Forelimb muscle (tissue), 1 donor: ENCODE data around the gene PLXNA4. TPM values are rescaled to one million over a fixed set of nuclear protein-coding genes. Genes with fewer than 3 reads are reported as not detected.

Source experiments
- DNase-seq: peaks from one replicate; pipeline ENCODE4 v3.0.0-alpha.2; 2013; ENCODE audit warnings: low read depth
- polyA plus RNA-seq: library from polyadenylated mRNA; unstranded; fragments of 120-200 nt; gene quantifications from one replicate; pipeline ENCODE4 v1.2.1, GENCODE V29; 2013; ENCODE audit not compliant: insufficient read length

PLXNA4 gene
- polyA plus RNA-seq, 1 donor: 4.9 TPM

DNA sequence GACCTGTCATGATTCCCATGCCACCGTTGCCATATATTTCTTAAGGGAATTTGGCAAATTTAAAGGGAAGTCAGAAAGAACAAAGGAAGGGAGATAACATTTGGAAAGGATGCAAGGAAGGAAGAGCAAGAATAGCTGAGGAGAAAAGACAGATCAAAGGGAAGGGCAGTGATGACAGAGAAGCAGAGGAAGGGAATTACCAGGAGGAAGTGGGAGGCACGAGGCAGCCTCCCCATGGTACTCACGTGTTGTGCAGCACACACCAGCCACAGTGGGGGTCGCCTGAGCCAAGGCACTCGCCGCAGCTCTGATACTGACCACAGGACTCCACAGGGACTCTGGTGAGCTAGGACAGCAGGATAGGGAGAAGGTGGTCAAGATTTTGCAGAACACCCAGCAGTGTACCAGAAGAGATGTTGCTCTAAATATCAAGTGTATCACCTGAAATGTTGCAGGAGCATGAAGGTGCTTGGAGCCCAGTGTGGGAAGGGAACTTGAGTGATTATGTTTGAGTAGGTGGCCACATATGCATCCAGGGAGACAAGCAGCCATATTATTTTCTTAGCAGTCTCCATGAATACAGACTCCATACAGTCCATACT is 335.3 kb downstream of the PLXNA4 start:
- no peak for DNase-seq

DNA sequence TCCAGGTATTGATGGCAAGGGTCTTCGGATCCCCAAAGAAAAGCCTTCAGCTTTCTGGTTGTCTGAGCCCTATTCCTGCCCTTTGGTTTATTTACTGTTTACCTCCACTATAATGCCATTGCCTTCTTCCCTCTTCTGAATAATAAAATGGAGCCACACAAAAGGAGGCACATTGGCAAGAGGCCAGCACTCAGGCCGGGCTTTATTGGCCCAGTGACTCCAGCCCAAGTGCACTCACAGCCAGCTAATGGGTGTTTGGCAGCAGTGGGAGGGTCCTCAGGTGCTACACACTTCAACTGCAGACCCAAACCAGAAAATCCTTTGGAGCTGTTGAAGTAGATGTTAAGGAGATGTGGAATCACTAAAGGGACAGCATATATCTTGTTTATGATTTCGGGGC is 336.0 kb downstream of the PLXNA4 start:
- DNase-seq: no peak

DNA sequence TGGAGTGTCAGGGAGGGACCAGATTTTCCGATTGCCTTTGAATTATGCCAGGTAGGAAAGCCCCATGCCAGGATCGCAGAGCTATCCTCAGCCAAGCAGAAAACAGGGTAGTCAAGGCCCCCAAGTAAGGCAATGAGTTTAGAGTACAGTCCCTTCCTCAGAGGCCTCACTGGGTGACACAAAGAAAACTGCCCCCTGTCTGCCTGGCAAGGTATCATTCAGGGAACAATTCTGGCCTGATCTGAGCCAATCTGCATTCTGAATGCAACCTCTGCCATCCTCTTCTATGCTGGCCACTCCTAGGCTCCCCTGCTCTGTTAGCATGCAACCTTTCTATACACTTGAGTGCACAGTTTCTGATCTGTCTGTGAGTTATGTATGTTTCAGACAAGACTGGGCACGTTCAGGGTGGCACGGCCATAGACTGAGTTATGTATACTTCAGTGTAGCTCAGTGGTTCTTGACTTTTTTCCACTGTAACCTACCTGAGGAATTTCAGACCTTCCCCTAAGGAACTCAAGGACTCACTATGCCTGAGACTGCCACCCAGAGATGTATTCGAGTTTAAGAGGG is 336.8 kb downstream of the PLXNA4 start:
- DNase-seq: no peak

DNA sequence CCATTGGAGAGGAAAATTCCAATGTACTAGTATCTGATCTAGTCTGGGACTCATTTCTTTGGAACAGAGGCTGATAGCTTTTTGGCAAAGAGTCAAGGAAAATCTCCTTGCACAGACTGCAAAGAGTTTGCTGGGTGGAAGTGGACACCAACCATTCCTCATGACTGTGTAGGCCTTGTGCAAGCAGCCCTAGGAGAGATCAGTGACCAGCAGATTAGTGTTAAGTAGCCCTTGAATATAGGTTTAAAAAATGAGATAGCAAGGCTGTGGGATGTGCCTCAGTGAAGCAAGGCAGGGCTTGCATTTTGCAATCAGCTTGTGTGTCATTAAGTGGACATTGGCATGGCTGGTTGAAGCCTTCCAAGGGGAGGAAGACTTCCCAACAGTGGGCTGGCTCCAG is 341.6 kb downstream of the PLXNA4 start:
- DNase-seq: no peak

DNA sequence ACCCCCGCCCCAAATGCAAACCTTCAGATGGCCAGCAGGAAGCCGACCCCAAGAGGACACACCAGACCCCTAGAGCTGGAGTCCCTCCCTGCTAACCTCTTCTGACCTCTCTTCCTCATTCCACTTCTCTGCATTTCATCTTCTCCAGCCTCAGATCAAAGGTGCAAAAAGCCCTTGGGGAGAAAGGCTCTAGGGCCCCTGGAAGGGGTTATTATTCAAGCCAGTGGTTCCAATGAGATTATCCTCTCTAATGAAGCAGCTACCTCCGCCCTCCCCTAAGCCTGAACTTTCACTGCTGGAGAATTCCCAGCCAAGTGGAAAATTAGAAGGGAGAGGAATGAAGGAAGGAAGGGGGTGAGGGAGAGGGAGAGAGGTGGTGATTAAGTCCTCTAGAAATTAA is 343.9 kb downstream of the PLXNA4 start:
- no peak for DNase-seq

DNA sequence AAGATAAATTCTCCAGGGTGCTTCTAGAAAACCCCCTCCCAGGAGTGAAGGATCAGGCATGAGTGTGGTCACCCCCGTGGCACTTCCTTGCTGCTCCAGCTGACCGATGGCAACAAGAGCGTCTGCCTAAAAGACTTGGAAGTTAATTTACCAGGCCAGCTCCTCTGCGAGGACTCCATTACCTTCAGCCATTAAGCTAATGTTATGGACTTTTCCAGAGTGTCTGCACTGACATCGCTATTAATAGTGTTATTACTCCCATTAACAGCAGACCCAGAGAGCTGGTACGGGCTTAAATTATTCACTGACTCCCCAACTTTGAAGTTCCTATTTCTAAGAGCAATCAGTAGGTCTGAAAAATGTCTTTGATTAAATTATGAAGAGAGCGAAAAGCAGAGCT is 345.8 kb downstream of the PLXNA4 start:
- no peak for DNase-seq

DNA sequence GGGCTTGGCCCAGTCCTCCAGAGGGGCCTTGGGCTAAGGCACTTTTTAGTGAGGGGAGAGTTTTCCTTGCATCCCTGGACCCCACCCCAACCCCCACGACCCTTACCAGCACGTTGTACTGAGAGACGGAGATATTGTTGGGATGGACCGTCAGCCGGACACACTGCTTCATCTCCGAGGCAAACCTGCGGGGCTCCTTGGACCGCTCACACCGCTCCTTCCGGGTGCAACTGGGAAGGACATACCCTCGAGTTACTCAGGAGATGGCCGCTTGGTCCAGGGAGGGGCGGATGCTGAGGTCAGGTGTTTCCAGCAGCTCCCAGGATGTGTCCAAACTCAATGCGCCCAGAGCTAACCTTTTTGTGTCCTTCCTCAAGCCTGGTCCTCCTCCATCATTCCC is 348.0 kb downstream of the PLXNA4 start:
- no peak for DNase-seq

DNA sequence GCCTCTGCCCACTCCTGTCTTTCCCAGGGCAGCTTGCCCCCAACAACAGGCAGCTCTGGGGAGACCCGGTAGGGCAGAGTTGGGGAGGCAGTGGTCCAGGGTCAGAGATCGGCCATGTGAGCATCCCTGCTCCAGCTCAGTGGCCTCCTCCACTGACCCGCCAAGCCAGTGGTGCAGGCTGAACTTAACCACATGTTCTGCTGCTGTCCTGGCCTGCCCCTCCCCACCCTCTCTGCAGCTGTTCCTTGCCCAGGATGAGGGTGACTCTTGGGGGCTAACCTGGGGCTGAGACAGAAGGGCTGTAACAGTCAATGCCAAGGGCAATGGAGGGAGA is 349.3 kb downstream of the PLXNA4 start:
- DNase-seq: no peak

DNA sequence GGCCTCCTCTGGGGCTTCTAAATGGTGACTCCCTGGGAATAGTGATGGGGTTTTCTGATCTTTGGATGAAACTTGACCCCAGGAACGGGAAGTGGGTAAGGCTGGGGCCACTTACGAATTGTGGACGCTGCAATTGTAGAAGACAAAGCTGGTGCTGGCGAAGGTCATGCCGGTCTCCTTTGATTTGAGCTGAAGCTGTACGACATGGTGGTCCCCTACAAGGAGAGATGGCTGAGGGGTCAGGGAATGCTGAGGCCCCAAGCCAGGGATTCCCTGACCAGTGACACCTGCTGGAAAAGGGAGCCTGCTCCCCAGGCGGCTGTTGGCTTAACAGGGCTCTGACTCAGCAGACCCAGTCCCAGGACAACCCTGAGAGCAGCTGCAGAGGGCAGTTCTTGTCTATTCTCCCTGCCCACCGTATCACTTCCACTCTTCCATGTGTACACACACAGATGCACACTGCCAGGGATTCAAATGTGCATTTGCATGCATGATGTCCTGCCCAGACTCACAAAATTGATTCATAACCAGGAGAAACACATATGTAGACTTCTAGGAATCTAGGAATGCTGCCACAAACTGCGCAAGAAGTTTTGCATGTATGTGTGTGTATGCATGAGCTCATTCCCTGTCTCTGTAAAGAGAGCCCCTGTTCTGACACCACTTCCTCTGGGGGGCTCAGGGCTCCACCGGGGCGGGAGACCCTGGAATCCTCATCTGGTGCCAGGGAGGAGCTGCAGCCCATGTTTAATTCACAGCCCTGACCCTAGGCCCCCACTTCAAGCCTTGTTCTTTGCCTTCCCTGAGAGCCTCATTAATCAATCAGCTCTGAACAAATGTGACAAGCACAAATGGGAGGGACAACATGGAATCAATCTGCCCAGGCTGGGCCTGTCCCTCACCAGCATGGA is 350.0 kb downstream of the PLXNA4 start:
- no peak for DNase-seq

DNA sequence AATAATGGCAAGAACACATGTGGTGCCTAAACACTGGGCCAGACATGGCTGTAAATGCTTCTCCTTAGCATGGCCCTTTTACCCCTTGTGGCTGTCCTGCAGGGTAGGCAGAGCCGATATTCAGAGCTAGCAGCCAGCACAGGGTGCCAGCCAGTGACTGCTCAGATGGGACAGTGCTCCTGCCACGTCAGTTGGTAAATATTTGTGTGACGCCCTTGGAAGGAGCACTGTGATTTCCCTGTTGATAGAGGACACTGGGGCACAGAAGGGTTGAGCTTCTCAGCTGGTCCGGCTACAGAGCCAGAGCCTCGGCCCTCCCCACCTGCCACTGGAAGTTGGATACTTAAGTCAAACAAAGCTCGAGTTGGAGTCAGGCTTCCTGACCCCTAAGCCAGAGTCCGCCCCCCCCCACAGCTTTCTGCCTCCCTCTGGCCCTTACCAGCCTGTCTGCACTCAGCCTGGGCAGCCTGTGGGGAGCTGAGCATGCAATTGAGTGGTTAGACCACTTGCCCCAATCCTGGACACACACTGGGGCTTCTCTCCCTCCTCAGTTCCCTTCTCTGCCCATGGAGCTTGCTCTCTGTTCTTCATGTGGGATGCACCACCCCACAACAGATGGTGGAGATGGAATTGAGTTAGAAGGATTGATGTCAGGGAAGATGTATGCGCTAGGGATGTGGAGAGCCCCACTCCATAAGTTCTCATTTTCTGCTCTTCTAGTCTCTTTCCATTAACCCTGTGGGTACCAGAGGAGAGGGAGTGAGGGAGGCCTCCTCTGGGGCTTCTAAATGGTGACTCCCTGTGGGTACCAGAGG is 350.8 kb downstream of the PLXNA4 start:
- no peak for DNase-seq

DNA sequence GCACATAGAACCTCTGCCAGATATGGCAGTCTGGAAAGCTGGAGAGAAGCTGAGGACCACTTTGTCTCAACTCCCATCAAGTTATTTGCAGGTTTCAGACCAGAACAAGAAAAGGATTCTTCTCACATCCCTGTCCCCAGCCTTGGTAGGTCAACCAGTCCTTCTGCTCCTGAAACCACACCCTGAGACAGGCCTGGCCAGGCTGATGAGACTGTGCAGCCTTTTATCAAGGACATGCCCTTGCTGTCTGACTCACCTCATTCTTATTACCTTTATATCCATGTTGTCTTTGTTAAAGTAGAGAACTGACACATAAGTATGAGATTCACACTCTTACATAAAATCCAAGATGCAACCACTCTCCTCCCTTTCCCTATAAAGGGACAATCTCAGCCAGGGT is 354.9 kb downstream of the PLXNA4 start:
- DNase-seq: no peak

DNA sequence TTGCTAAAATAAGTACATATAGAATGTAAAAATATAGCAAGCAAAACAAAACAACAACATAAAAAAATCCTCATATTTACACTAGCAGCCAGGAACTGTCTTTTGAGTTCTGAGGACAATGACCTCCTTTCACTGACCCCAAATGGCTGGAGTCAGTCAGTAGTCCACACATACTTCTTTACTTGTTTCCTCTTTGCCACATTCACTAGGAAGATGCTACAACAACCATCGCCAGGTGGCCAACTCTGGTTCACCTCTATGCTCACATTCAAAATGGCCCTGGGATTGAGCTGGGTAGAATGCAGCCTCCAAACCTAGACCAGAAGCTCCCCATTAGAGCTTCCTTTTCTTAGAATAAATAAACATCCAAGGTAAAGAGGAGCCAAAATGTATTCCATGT is 356.2 kb downstream of the PLXNA4 start:
- DNase-seq: no peak

DNA sequence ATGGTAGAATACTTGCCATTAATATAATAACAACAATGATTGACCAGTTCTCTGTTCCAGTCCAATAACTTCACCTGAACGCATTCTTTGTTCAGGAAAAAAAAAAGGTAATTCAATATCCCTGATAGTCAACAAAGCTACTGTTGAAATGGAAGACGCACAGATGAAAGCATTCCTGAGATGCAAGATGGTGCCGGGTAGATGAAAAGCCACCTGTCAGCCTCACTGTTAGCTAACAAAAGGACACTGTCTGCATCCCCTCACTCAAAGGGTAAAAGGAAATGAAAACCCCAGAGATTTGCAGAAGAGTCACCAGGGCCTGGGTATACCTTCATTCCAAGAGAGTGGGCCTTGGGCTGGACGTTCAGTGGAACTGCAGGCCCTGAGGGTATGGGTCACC is 357.4 kb downstream of the PLXNA4 start:
- DNase-seq: no peak

DNA sequence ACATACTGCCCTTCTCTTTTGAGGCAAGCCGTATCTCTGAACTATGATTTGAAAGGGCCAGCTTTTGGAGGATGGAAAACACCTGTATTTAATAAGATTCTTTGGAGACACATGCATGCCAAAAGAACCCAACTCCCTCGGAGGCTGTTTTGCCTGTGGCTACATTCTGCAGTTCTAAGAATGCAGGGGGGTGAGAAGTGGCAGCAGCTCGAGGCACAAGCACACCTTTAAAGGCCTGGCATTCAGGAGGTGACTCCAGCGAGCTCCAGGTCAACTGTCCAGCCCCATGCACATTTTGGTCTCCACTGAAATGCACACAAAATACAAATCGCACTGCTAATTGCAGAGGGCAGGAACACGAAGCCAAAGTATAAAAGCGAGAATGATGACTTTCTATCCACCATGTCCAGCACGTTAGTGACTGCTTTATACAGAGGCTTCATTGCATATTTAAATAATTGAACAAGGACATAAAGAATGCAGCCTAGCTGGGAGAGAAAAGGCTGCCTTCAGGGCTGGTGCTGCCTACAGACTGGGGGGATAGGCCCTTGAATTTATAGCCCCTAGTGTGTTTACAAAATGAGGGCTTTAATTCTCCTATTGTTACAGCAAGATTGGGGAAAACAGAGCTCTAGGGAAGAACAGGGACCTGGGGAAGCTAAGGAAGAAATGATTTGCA is 359.3 kb downstream of the PLXNA4 start:
- no peak for DNase-seq

DNA sequence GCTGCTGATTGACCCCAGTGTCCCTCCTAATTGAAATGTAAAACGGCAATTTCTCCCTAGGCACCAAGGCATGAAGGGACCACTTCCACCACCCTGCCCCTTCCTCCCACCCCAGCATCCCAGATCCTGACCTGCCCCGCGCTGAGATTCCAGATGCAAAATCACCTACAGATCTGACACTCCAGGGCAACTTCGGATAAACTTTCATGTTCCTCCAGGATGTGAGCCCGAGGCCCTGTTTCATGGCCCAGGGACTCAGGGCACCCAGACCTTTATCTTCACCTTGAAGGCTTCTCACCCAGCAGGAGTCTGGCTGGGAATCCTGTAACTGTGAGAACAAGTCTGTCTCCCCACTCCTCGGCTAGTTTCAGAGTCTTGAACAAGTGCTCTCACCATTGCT is 361.8 kb downstream of the PLXNA4 start:
- no peak for DNase-seq

DNA sequence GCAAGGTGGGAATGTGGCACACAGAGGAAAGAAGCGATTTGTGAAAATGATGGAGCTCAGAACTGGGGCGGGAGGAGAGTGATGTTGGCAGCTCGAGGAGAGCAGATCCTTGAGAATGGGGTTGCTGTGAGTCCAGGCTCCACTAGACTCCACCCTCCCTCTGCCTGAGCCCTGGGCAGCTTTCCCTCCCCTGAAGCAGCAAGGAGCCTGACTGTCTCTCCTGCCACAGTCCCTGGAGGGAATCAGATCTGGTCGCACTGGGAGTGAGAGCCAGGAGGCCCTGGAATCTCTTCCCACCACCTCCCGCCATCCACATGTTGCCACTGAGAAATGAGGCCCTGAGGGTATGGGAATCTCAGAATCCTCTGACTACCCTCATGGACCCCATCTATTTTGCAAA is 362.7 kb downstream of the PLXNA4 start:
- DNase-seq: no peak

DNA sequence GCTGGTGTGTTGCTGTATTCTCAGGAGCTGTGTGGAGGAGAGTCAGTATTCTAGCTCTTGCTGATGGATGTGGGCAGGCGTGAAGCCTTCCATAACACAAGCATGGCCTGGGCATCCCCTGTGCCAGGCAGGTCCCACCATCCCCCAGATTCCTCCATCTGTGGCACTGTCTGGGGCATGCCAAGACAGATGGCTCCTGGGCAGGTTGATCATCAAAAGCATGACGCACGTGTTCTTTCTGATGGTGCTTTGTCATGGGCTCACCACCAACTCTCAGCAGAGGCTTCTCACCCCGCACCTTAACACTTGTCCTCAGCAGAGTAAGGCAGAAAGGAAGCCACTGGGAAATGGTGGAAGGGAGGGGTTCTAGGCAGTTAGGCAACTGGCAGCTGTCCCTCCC is 364.3 kb downstream of the PLXNA4 start:
- DNase-seq: no peak

DNA sequence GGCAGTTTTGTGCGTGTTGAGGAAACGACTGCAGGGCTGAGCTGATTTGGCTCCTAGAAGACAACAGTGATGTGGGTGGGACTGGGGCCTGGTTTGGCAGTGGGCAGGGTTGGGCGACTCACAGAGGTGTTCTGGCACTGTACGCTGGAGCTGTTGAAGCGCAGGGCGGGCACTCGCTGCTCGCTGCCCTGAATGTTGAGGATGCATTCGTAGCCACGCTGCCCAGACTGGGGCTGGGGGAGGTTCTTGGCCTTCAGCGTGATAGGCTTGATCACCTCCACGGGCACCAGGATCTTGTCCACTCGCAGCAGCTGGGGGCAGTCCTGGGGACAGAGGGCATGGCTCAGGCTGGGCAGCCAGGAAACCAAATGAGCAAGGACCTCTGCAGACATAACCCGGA is 365.4 kb downstream of the PLXNA4 start:
- DNase-seq: no peak

DNA sequence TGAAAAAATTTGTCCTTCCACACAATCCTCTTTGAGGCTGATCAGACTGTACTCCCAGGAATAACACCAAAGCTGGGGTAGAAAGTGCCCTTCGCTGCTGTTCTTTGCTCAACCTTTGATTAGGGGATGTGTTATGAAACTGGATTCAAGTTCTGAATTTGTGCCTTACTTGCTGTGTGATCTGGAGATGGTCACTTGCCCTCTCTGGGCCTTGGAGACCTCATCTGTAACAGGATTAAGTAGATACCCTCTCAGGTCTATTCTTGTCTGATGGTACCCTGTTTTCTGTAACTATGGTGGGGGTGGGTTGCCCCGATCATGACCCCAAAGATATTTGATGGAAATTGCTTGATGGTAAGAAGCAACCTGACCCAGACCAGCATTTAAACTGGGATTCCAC is 368.5 kb downstream of the PLXNA4 start:
- no peak for DNase-seq

DNA sequence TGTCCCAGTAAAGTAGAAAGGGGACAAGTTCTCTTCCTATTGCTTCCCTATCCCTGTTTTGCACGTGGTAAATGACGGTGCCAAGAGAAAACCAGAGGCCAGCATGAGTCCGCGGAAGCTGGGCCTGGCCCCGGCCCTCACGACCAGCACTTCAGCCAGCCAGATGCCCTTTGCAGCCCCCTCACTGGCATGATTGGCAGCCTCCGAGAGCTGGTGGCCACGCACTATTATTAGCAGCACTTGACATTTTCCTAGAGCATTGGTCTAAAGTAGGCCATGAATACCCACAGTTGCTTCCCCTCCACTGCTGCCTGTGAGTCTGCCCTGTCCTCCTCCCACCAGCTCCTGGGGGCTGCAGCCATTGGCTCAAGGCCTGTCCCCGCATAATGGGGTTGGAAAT is 369.1 kb downstream of the PLXNA4 start:
- no peak for DNase-seq

DNA sequence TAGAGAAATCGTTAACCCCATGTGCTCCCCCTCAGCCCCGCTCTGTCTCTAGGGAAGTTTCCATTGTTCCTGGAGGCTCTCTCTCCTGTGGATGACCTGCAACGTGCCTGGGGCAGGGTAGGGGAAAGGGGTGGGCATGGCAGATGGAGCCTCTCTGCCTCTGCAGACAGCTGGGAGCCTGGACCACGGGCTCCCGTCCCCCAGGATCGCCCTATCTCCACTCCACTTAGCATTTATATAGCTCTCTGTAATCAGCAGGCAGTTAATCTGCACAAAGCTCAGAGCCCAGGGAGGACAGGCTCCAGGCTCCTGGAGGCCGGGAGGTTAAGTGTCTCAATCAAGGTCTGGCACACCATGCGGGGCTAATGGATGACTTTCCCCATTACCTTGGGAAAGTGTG is 369.7 kb downstream of the PLXNA4 start:
- DNase-seq: no peak

DNA sequence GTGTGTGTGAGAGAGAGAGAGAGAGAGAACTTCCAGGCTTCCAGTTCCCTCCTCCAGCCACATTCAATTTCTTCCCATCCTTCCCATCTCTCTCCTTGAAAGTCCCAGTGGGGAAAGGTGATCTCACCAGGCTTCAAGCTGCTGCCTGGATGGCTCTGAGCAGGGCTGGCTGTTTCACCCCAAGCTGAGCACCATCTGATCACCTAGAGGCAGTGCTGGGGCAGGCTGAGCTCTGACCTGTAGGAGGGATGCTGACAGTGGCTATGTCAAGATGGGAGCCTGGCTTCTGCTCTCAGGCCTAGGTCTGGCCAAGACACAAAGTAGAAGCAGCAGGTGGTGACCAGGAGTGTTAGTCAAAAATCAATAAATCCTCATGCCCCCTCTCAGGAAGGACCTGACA is 370.8 kb downstream of the PLXNA4 start:
- no peak for DNase-seq
